KG1 (cell line): ENCODE results near the gene LRFN3.
A peak's percentile ranks its signal among the peaks of the same experiment; 100 is the strongest.
"Not testable (repeated sequence)": the region's sequence is repeated elsewhere in the genome, so short reads cannot be mapped to it uniquely, and the experiment has no call there.

Source experiments
- DNase-seq: peaks from one replicate; lab custom pipeline; 2025; lab: John Stamatoyannopoulos, UW

LRFN3 gene

GRCh38 chr19:35905178-35905727 is 30.9 kb upstream of the LRFN3 start:
- no peak for DNase-seq

- DNase-seq = no peak
Measured at GRCh38 chr19:35907377-35907745, 28.8 kb upstream of the LRFN3 start.

- no peak for DNase-seq
Measured at GRCh38 chr19:35908010-35908441, 28.1 kb upstream of the LRFN3 start, which contains the start of gene TYROBP. TYROBP (minus strand) TSS chr19:35908295; CDS start chr19:35908228, 67 bp downstream.

GRCh38 chr19:35908973-35909683 is 27.0 kb upstream of the LRFN3 start:
- DNase-seq = peak; percentile 90

GRCh38 chr19:35909684-35910035 is 26.5 kb upstream of the LRFN3 start:
- no peak for DNase-seq

- not testable (repeated sequence) for DNase-seq
Measured at GRCh38 chr19:35910355-35910754, 25.8 kb upstream of the LRFN3 start.

GRCh38 chr19:35911173-35911572 is 25.0 kb upstream of the LRFN3 start:
- no peak for DNase-seq

- DNase-seq = no peak
Measured at GRCh38 chr19:35911790-35912189, 24.4 kb upstream of the LRFN3 start.

- DNase-seq = no peak
Measured at GRCh38 chr19:35913589-35913988, 22.6 kb upstream of the LRFN3 start.

GRCh38 chr19:35915443-35915842 is 20.7 kb upstream of the LRFN3 start:
- DNase-seq = no peak

GRCh38 chr19:35919306-35919705 is 16.9 kb upstream of the LRFN3 start:
- no peak for DNase-seq

- DNase-seq = no peak
Measured at GRCh38 chr19:35921012-35921411, 15.2 kb upstream of the LRFN3 start.

- no peak for DNase-seq
Measured at GRCh38 chr19:35925501-35925900, 10.7 kb upstream of the LRFN3 start.

GRCh38 chr19:35928507-35928906 is 7.7 kb upstream of the LRFN3 start:
- DNase-seq = no peak

GRCh38 chr19:35929876-35930275 is 6.3 kb upstream of the LRFN3 start:
- DNase-seq = no peak

GRCh38 chr19:35931161-35931873 is 4.9 kb upstream of the LRFN3 start:
- DNase-seq = peak; percentile 97

- DNase-seq = no peak
Measured at GRCh38 chr19:35931874-35932202, 4.3 kb upstream of the LRFN3 start.

- no peak for DNase-seq
Measured at GRCh38 chr19:35932291-35932936, 3.8 kb upstream of the LRFN3 start.

GRCh38 chr19:35936738-35937268 is 629 bp downstream of the LRFN3 start:
- DNase-seq = no peak

- no peak for DNase-seq
Measured at GRCh38 chr19:35937345-35938281, 1.4 kb downstream of the LRFN3 start.
